ENCODE measurements around the gene PRRC1. TPM values are rescaled to one million over a fixed set of nuclear protein-coding genes. Genes with fewer than 3 reads are reported as not detected.

PRRC1 gene
- total and polyA plus RNA-seq, 9 of the 15 experiments (the other 6 are each of a cell fraction or from before 2014, with no cell fraction given): 23.4 to 68.7 (median 43.9) TPM

- under 1% methylated on average over 12 of the region's 12 CpGs for WGBS (ENCODE audit: insufficient coverage, low coverage, missing lambda C conversion rate)
- Histone ChIP-seq H3K27ac (ENCODE audit: extremely low read depth, low read depth, low read length) (no peak overlapping the region), H3K27me3 (ENCODE audit: control insufficient read depth in 2 of 2, insufficient read depth in 2 of 2, low read length in 2 of 2) (peaks cover 0 to 6% of the 10 kb centered on the region in 2 experiments; a peak in 2 of 5 replicates), H3K9ac (ENCODE audit: insufficient read depth in 1 of 2, low read depth in 2 of 2, low read length in 2 of 2) (no peak overlapping the region), H3K36me3 (ENCODE audit: control insufficient read depth, insufficient read depth, low read length) (no peaks in the 10 kb centered on the region), H2AFZ (ENCODE audit: low read depth, low read length) (no peak overlapping the region), H3K4me1 (replicated peaks in 1 of 2; ENCODE audit: control insufficient read depth in 2 of 2, insufficient read depth in 2 of 2, low read length in 2 of 2) (no peaks in the 10 kb centered on the region), H3K79me2 (ENCODE audit: control insufficient read depth, insufficient read depth, low read length) (no peaks in the 10 kb centered on the region), H3K9me3 (replicated peaks; ENCODE audit: control insufficient read depth, insufficient read depth, low read depth, low read length) (no peaks in the 10 kb centered on the region), H3K4me2 (ENCODE audit: insufficient read depth, low read length) (no peak overlapping the region), H3K4me3 (no peak overlapping the region), H3K9me1 (ENCODE audit: control insufficient read depth, insufficient read depth, low read length) (no peaks in the 10 kb centered on the region), H4K20me1 (replicated peaks; ENCODE audit: control insufficient read depth, insufficient read depth, low read length) (no peaks in the 10 kb centered on the region)
- ChIA-PET POLR2A (interaction anchor here (0.6 to 1.3 kb wide), 2 partner anchors 10 to 191 kb away, joined by 3 read pairs; no protein-coding TSS in a partner anchor), CTCF (ENCODE audit: low intra/inter-chr PET ratio) (no interaction called here)
- ATAC-seq: no peak
- no TSS peak for BruUV-seq (replicated peaks)
- DNase-seq (ENCODE audit: extremely low read depth in 1 of 4, low spot score in 3 of 4): no peak
- in situ Hi-C loops (cut with MboI) (no loop called here), intact Hi-C loops (cut with micrococcal nuclease) (no loop called here)
- no peak for FAIRE-seq
- TF ChIP-seq ZNF76 (CRISPR knock-in tag; IDR thresholded peaks at IDR 0.05; ENCODE audit: borderline replicate concordance) (no peak), SMAD2 (IDR thresholded peaks at IDR 0.05; ENCODE audit: low read depth, low read length) (no peak), HIVEP1 (CRISPR knock-in tag; IDR thresholded peaks at IDR 0.05) (no peak), TBP (optimal IDR thresholded peaks at IDR 0.05; ENCODE audit: low read depth, low read length) (no peak), TCF7 (IDR thresholded peaks at IDR 0.05; ENCODE audit: borderline replicate concordance) (no peak), MAFG (tag; conservative IDR thresholded peaks at IDR 0.05) (no peak), CBX1 (IDR thresholded peaks at IDR 0.05; ENCODE audit: low read depth) (no peak), MCM7 (IDR thresholded peaks at IDR 0.05) (no peak), RCOR1 (IDR thresholded peaks at IDR 0.05; ENCODE audit: borderline replicate concordance in 1 of 2, low read depth in 2 of 2, low read length in 2 of 2) (no peak)
- TF ChIP-seq, protein P1, sequence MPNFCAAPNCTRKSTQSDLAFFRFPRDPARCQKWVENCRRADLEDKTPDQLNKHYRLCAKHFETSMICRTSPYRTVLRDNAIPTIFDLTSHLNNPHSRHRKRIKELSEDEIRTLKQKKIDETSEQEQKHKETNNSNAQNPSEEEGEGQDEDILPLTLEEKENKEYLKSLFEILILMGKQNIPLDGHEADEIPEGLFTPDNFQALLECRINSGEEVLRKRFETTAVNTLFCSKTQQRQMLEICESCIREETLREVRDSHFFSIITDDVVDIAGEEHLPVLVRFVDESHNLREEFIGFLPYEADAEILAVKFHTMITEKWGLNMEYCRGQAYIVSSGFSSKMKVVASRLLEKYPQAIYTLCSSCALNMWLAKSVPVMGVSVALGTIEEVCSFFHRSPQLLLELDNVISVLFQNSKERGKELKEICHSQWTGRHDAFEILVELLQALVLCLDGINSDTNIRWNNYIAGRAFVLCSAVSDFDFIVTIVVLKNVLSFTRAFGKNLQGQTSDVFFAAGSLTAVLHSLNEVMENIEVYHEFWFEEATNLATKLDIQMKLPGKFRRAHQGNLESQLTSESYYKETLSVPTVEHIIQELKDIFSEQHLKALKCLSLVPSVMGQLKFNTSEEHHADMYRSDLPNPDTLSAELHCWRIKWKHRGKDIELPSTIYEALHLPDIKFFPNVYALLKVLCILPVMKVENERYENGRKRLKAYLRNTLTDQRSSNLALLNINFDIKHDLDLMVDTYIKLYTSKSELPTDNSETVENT (CRISPR knock-in tag; IDR thresholded peaks at IDR 0.05): no peak
- TF ChIP-seq, protein P2, sequence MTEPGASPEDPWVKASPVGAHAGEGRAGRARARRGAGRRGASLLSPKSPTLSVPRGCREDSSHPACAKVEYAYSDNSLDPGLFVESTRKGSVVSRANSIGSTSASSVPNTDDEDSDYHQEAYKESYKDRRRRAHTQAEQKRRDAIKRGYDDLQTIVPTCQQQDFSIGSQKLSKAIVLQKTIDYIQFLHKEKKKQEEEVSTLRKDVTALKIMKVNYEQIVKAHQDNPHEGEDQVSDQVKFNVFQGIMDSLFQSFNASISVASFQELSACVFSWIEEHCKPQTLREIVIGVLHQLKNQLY (CRISPR knock-in tag; conservative IDR thresholded peaks at IDR 0.05): no peak
Measured at GRCh38 chr5:127589309-127590030, 72.0 kb downstream of the PRRC1 start.

Measured in K562 (cell line).